Body of pancreas (tissue), 4 donors: ENCODE measurements around the gene SMARCB1.

Source experiments
- CTCF ChIP-seq, 7 experiments: fragments of 450-650 bp in 4 of 7; fragments of 200-600 bp in 3 of 7; sonication (generic) in 3 of 7; IDR thresholded peaks; one replicate each; pipeline ENCODE4 v1.5.1; 2016 to 2019; ENCODE audit warnings: antibody characterized with exemption in 7 of 7
- POLR2A ChIP-seq, 3 donors: fragments of 450-650 bp; IDR thresholded peaks; one replicate each; pipeline ENCODE4 v1.6.1; 2016; ENCODE audit warnings: antibody characterized with exemption in 3 of 3, mild to moderate bottlenecking in 2 of 3

- TF ChIP-seq CTCF (IDR thresholded peaks at IDR 0.05) (no peak), POLR2A (IDR thresholded peaks at IDR 0.05) (peak; percentile 76 to 87 (median 81))
Observed at GRCh38 chr22:23786752-23787599, at the start of gene SMARCB1.
